Measurements from ENCODE around the gene PIK3CG. TPM values are rescaled to one million over a fixed set of nuclear protein-coding genes. Genes with fewer than 3 reads are reported as not detected.
"Not testable (repeated sequence)": the region's sequence is repeated elsewhere in the genome, so short reads cannot be mapped to it uniquely, and the experiment has no call there.

Gene PIK3CG
- total RNA-seq, 1 donor from 2014 or later, result 2.4 TPM

GRCh38 chr7:106895246-106895864 lies 30.3 kb downstream of the PIK3CG start:
- H3K27me3 Mint-ChIP-seq (ENCODE audit: unreplicated experiment), result peaks cover 2% of the 10 kb centered on the region

GRCh38 chr7:106896231-106896630 lies 31.1 kb downstream of the PIK3CG start:
- H3K4me3 Mint-ChIP-seq (ENCODE audit: unreplicated experiment), result no peak overlapping the region
- no peak for TF ChIP-seq CTCF (IDR thresholded peaks at IDR 0.05; ENCODE audit: unreplicated experiment)
- no peaks in the 10 kb centered on the region for H3K4me1 Mint-ChIP-seq (ENCODE audit: unreplicated experiment)
- no peaks in the 10 kb centered on the region for H3K36me3 Mint-ChIP-seq (ENCODE audit: low read depth, unreplicated experiment)
- no peak for DNase-seq (ENCODE audit: low spot score)
- no peaks in the 10 kb centered on the region for H3K27me3 Mint-ChIP-seq (ENCODE audit: unreplicated experiment)
- no peaks in the 10 kb centered on the region for H3K9me3 Mint-ChIP-seq (ENCODE audit: unreplicated experiment)
- H3K27ac Mint-ChIP-seq (ENCODE audit: unreplicated experiment), result no peak overlapping the region

More at GRCh38 chr7:106895246-106895864, 30.3 kb downstream of the PIK3CG start:
- no peak for TF ChIP-seq CTCF (IDR thresholded peaks at IDR 0.05; ENCODE audit: unreplicated experiment)
- no peak overlapping the region for H3K27ac Mint-ChIP-seq (ENCODE audit: unreplicated experiment)
- no peaks in the 10 kb centered on the region for H3K4me1 Mint-ChIP-seq (ENCODE audit: unreplicated experiment)
- no peak overlapping the region for H3K4me3 Mint-ChIP-seq (ENCODE audit: unreplicated experiment)
- DNase-seq (ENCODE audit: low spot score), result no peak
- no peaks in the 10 kb centered on the region for H3K9me3 Mint-ChIP-seq (ENCODE audit: unreplicated experiment)
- H3K36me3 Mint-ChIP-seq (ENCODE audit: low read depth, unreplicated experiment), result no peaks in the 10 kb centered on the region

GRCh38 chr7:106897553-106897952 lies 32.5 kb downstream of the PIK3CG start:
- not testable (repeated sequence) for H3K27ac Mint-ChIP-seq (ENCODE audit: unreplicated experiment); H3K4me1 Mint-ChIP-seq (ENCODE audit: unreplicated experiment); H3K27me3 Mint-ChIP-seq (ENCODE audit: unreplicated experiment); H3K4me3 Mint-ChIP-seq (ENCODE audit: unreplicated experiment); H3K9me3 Mint-ChIP-seq (ENCODE audit: unreplicated experiment); H3K36me3 Mint-ChIP-seq (ENCODE audit: low read depth, unreplicated experiment); DNase-seq (ENCODE audit: low spot score)

GRCh38 chr7:106898967-106899366 lies 33.9 kb downstream of the PIK3CG start:
- H3K27me3 Mint-ChIP-seq (ENCODE audit: unreplicated experiment); H3K36me3 Mint-ChIP-seq (ENCODE audit: low read depth, unreplicated experiment); H3K4me3 Mint-ChIP-seq (ENCODE audit: unreplicated experiment); H3K9me3 Mint-ChIP-seq (ENCODE audit: unreplicated experiment); DNase-seq (ENCODE audit: low spot score); H3K27ac Mint-ChIP-seq (ENCODE audit: unreplicated experiment); H3K4me1 Mint-ChIP-seq (ENCODE audit: unreplicated experiment): not testable (repeated sequence)

- DNase-seq (ENCODE audit: low spot score), result no peak
- H3K36me3 Mint-ChIP-seq (ENCODE audit: low read depth, unreplicated experiment), result no peaks in the 10 kb centered on the region
- no peak overlapping the region for H3K4me3 Mint-ChIP-seq (ENCODE audit: unreplicated experiment)
- H3K9me3 Mint-ChIP-seq (ENCODE audit: unreplicated experiment), result no peaks in the 10 kb centered on the region
- no peaks in the 10 kb centered on the region for H3K27me3 Mint-ChIP-seq (ENCODE audit: unreplicated experiment)
- no peaks in the 10 kb centered on the region for H3K4me1 Mint-ChIP-seq (ENCODE audit: unreplicated experiment)
- no peak for TF ChIP-seq CTCF (IDR thresholded peaks at IDR 0.05; ENCODE audit: unreplicated experiment)
- H3K27ac Mint-ChIP-seq (ENCODE audit: unreplicated experiment), result no peak overlapping the region
These were observed 36.9 kb downstream of the PIK3CG start for GRCh38 chr7:106901828-106902441.

- Mint-ChIP-seq H3K4me3 (ENCODE audit: unreplicated experiment) (no peak overlapping the region), H3K36me3 (ENCODE audit: low read depth, unreplicated experiment) (no peaks in the 10 kb centered on the region), H3K9me3 (ENCODE audit: unreplicated experiment) (no peaks in the 10 kb centered on the region), H3K27me3 (ENCODE audit: unreplicated experiment) (no peaks in the 10 kb centered on the region), H3K4me1 (ENCODE audit: unreplicated experiment) (no peaks in the 10 kb centered on the region), H3K27ac (ENCODE audit: unreplicated experiment) (no peak overlapping the region)
- no peak for TF ChIP-seq CTCF (IDR thresholded peaks at IDR 0.05; ENCODE audit: unreplicated experiment)
- DNase-seq (ENCODE audit: low spot score), result no peak
These were observed 40.7 kb downstream of the PIK3CG start for GRCh38 chr7:106905734-106906133.
